ENCODE results near the gene GCN1.

GCN1 gene

DNA sequence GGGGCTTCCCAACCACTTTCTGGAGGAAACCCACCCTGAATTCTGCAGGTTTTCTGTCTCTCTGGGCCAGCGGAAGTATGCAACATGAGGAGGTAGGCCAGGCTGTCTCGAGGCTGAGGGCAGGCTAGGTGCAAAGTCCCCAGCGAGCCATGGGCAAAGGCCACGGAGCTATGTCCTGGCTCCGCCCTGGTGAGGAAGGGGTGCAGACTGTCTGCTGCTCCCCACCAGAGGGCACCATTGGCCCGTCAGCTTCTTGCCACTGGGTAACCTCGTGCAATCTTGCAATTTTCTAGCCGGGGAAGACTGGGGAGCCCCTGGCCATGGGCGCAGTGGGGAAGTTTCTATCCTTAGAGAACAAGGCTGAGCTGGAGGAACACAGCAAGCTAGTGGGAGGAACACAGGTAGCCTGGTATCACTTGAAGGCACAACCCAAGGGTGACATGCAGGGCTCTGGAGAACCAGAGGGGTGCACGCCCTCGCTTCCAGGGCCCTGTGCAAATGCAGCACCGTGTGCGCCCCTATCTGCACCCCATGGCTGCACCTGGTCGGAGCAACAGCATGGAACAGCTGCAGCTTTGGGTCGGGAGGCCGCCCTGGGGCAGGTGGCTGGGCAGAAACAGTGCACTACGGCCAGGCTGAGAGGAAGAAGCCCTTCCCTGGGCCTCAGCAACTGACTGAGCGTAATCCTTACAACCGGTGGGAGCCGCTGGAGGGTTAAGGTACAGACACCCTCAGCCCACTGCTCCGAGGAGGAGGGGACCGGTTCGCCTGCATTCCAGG is 34.0 kb upstream of the GCN1 start:
- TF ChIP-seq, protein P1, sequence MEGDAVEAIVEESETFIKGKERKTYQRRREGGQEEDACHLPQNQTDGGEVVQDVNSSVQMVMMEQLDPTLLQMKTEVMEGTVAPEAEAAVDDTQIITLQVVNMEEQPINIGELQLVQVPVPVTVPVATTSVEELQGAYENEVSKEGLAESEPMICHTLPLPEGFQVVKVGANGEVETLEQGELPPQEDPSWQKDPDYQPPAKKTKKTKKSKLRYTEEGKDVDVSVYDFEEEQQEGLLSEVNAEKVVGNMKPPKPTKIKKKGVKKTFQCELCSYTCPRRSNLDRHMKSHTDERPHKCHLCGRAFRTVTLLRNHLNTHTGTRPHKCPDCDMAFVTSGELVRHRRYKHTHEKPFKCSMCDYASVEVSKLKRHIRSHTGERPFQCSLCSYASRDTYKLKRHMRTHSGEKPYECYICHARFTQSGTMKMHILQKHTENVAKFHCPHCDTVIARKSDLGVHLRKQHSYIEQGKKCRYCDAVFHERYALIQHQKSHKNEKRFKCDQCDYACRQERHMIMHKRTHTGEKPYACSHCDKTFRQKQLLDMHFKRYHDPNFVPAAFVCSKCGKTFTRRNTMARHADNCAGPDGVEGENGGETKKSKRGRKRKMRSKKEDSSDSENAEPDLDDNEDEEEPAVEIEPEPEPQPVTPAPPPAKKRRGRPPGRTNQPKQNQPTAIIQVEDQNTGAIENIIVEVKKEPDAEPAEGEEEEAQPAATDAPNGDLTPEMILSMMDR (IDR thresholded peaks at IDR 0.05; ENCODE audit: insufficient read depth, low read depth, low read length, missing control alignments), result peak; percentile 92
- H3K4me3 ChIP-seq (ENCODE audit: low read length), result no peak overlapping the region
- peak; percentile 83 for DNase-seq (ENCODE audit: low read depth)

DNA sequence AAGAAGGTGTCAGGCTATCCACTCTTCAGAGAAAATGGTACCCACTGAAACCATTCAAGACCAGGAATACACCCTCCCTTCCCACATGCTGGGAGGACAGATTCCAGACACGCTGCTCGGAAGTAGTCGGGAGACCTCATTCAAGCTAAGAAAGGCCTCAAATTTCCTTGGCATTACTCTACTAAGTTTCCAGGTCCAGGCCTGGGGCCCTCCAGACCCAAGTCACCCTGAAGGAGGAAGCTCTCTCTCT is 33.5 kb upstream of the GCN1 start:
- TF ChIP-seq, protein P1 (IDR thresholded peaks at IDR 0.05; ENCODE audit: insufficient read depth, low read depth, low read length, missing control alignments), result no peak
- no peak overlapping the region for H3K4me3 ChIP-seq (ENCODE audit: low read length)
- DNase-seq (ENCODE audit: low read depth), result no peak

DNA sequence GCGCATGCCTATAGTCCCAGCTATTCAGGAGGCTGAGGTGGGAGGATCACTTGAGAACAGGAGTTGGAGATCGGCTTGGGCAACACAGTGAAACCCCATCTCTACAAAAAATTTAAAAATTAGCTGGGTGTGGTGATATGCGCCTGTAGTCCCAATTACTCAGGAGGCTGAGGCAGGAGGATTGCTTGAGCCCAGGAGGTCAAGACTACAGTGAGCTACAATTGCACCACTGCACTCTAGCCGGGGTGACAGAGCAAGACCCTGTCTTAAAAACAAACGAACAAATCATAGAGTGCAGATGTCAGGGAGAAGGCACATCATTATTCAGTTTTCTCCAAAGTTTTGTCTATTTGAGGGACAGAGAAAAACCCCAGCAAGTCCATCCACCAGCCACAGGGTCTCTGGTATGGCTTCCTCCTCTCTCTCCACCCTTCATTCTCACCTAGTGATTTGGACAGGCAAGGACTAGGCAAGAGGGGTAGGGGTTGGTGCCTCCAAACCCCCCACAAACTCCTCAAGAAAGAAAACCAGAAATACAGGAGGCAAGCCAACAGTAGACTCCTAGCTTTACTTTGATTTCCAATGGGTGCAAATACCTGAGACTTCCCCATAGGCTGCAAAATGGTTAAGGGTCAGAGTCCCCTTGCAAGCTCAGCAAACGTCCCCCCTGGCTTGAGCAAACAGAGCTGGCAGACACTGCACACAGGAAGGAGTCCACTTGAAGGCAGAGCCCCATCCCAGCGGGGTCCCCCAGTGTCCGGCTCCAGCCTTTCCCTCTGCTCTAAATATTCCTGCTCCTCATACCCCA is 32.9 kb upstream of the GCN1 start:
- TF ChIP-seq, protein P1 (IDR thresholded peaks at IDR 0.05; ENCODE audit: insufficient read depth, low read depth, low read length, missing control alignments), result no peak
- DNase-seq (ENCODE audit: low read depth), result no peak

DNA sequence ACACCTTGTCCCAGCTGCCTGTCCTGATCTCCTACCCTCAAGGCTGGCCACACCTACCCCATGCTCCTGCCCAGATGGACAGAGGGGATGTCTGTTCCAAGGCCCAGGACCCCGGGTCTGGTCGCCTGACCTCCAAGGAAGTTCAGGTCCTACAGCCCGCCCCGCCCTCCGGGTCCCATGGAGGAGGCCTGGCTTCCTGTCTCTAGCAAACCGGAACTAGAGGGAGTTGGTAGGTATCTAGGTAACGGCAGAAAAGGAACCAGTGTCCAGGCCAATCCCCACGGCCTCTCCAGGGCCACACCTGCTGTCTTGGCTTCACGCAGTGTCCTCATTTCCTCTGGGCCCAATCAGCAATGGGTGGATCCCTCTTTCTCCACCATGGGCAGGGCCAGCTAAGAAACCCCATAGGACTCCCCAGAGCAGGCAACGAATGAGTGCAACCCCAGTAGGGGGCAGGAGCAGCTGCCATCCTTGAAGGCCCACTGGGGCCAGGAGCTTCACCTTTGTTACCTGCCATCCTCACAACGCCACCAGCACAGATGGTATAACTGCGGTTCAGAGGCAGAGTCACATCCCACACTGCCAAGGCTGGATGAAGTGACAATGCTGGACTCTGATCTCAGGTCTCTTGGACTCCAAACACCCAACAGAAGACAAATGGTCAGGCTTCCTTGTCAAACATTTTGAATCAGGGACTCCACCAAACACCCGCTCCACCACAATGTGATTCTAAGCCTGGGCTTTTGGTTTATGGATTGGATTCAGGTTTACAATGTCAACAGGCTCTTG is 31.5 kb upstream of the GCN1 start:
- DNase-seq (ENCODE audit: low read depth), result peak; percentile 47
- TF ChIP-seq, protein P1 (IDR thresholded peaks at IDR 0.05; ENCODE audit: insufficient read depth, low read depth, low read length, missing control alignments), result peak; percentile 21
- H3K4me3 ChIP-seq (ENCODE audit: low read length), result no peak overlapping the region

More for the DNA sequence above, 32.9 kb upstream of the GCN1 start:
- no peak overlapping the region for H3K4me3 ChIP-seq (ENCODE audit: low read length)

DNA sequence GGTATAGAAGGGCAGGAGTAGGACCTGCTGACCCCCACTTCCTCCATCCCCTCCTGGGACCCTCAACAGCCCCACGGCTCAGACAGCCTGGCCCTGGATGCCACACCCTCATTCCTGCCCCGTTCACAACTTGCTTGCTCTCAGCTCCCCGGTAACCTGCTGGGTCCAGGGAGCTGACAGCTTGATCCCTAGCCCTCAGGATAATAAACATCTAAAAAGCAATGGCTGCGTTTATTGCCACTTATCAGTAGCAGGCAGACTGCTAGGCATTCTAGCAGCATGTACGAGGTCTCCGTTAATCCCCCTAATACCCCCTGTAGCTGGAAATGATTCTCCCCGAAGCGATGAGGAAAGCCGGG is 30.7 kb upstream of the GCN1 start:
- TF ChIP-seq, protein P1 (IDR thresholded peaks at IDR 0.05; ENCODE audit: insufficient read depth, low read depth, low read length, missing control alignments), result no peak
- no peak for DNase-seq (ENCODE audit: low read depth)
- H3K4me3 ChIP-seq (ENCODE audit: low read length), result no peak overlapping the region

DNA sequence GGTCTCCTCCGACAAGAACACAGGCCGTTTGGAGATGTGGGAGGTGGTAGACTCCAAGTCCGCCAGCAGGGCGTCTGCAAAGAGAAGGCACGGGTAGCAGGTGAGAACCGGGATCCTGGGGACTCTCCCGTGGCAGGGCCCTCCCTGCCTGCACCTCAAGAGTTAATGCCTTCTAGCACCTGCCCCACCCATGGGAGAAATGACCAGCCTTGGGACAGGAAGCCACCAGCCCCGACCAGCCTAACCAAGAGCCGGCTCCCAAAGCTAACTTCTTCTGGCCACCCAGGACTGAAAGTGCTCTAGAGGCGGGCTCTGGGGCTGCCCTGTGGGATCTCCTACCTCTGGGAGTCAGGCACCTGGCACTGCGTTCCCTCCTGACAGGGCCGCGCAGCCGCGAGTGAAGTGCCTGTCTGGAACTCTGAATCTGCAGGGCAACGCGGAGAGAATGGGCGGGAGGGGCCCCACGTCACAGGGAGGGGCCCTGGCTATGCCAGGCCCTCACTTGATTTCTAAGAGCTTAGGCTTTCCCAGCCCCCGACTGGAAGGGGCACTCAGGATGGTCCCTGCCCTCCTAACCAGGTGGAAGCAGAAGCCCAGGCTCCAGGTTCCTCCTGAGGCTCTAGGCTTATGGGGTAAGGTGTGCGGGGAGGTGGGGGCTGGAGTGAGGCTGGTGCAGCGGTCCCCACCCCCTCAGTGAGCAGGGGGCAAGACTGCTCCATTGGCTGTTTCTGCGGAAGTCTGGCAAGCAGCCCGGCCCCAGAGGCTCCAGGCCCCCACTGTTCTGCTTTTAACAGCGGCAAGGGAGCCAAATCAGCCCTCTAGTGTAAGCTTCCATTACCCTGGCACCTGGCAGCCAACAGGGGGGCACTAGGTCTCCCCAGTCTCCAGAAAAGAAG is 30.0 kb upstream of the GCN1 start:
- TF ChIP-seq, protein P1 (IDR thresholded peaks at IDR 0.05; ENCODE audit: insufficient read depth, low read depth, low read length, missing control alignments), result no peak
- peak; percentile 53 for DNase-seq (ENCODE audit: low read depth)
- peak overlapping the region; percentile 16 for H3K4me3 ChIP-seq (ENCODE audit: low read length)
